ENCODE data around the gene UNC5C. TPM values are rescaled to one million over a fixed set of nuclear protein-coding genes. Genes with fewer than 3 reads are reported as not detected.

UNC5C gene
- total RNA-seq, 2 experiments from 2014 or later, result not detected

GRCh38 chr4:95355021-95355420, 193.8 kb downstream of the UNC5C start:
- Mint-ChIP-seq H3K9me3 (no peaks in the 10 kb centered on the region), H3K4me1 (ENCODE audit: low read depth) (no peaks in the 10 kb centered on the region), H3K4me3 (no peak overlapping the region), H3K27ac (no peak overlapping the region), H3K27me3 (no peaks in the 10 kb centered on the region), H3K36me3 (ENCODE audit: low read depth) (no peaks in the 10 kb centered on the region)
- Histone ChIP-seq H3K4me1 (ENCODE audit: insufficient read depth, low read length) (no peaks in the 10 kb centered on the region), H3K27me3 (ENCODE audit: control insufficient read depth in 1 of 2, insufficient read depth in 2 of 2, low read length in 2 of 2) (no peaks in the 10 kb centered on the region), H3K9me3 (ENCODE audit: control insufficient read depth in 1 of 2, insufficient read depth in 1 of 2, low read length in 2 of 2) (peaks cover 0 to 5% of the 10 kb centered on the region in 2 experiments), H3K36me3 (ENCODE audit: insufficient read depth, low read length) (no peaks in the 10 kb centered on the region), H3K4me3 (ENCODE audit: low read length) (no peak overlapping the region), H3K27ac (ENCODE audit: low read depth in 1 of 2, low read length in 2 of 2) (no peak overlapping the region)
- POLR2A ChIA-PET, result no interaction called here
- CTCF ChIA-PET, result no interaction called here
- ATAC-seq (ENCODE audit: poor library complexity), result no peak
- intact Hi-C loops (cut with DNase I, micrococcal nuclease), result no loop called here
- TF ChIP-seq CTCF (IDR thresholded peaks at IDR 0.05), result no peak
- no peak for DNase-seq

GRCh38 chr4:95348418-95348817, 200.4 kb downstream of the UNC5C start:
- Mint-ChIP-seq H3K4me1 (ENCODE audit: low read depth) (no peaks in the 10 kb centered on the region), H3K27ac (no peak overlapping the region), H3K27me3 (no peaks in the 10 kb centered on the region), H3K4me3 (no peak overlapping the region), H3K9me3 (peaks cover 20% of the 10 kb centered on the region), H3K36me3 (ENCODE audit: low read depth) (no peaks in the 10 kb centered on the region)
- no peak for TF ChIP-seq CTCF (IDR thresholded peaks at IDR 0.05)
- DNase-seq, result no peak
- ChIA-PET POLR2A (no interaction called here), CTCF (no interaction called here)
- no peaks in the 10 kb centered on the region for H3K4me1 ChIP-seq (ENCODE audit: insufficient read depth, low read length)
- H3K4me3 ChIP-seq (ENCODE audit: low read length), result no peak overlapping the region
- H3K27ac ChIP-seq (ENCODE audit: low read depth in 1 of 2, low read length in 2 of 2), result no peak overlapping the region
- ATAC-seq (ENCODE audit: poor library complexity), result no peak
- H3K36me3 ChIP-seq (ENCODE audit: insufficient read depth, low read length), result no peaks in the 10 kb centered on the region
- intact Hi-C loops (cut with DNase I, micrococcal nuclease), result no loop called here
- H3K9me3 ChIP-seq (ENCODE audit: control insufficient read depth in 1 of 2, insufficient read depth in 1 of 2, low read length in 2 of 2), result peaks cover 0 to 13% of the 10 kb centered on the region in 2 experiments
- H3K27me3 ChIP-seq (ENCODE audit: control insufficient read depth in 1 of 2, insufficient read depth in 2 of 2, low read length in 2 of 2), result no peaks in the 10 kb centered on the region

GRCh38 chr4:95343235-95343634, 205.5 kb downstream of the UNC5C start:
- Histone ChIP-seq H3K27ac (ENCODE audit: low read depth in 1 of 2, low read length in 2 of 2) (no peak overlapping the region), H3K27me3 (ENCODE audit: control insufficient read depth in 1 of 2, insufficient read depth in 2 of 2, low read length in 2 of 2) (no peaks in the 10 kb centered on the region), H3K4me1 (ENCODE audit: insufficient read depth, low read length) (no peaks in the 10 kb centered on the region), H3K4me3 (ENCODE audit: low read length) (no peak overlapping the region), H3K36me3 (ENCODE audit: insufficient read depth, low read length) (no peaks in the 10 kb centered on the region), H3K9me3 (ENCODE audit: control insufficient read depth in 1 of 2, insufficient read depth in 1 of 2, low read length in 2 of 2) (peaks cover 4 to 13% of the 10 kb centered on the region in 2 experiments)
- no peaks in the 10 kb centered on the region for H3K36me3 Mint-ChIP-seq (ENCODE audit: low read depth)
- no peaks in the 10 kb centered on the region for H3K27me3 Mint-ChIP-seq
- intact Hi-C loops (cut with DNase I, micrococcal nuclease), result no loop called here
- DNase-seq (no peak), ATAC-seq (ENCODE audit: poor library complexity) (no peak)
- H3K4me3 Mint-ChIP-seq, result no peak overlapping the region
- H3K4me1 Mint-ChIP-seq (ENCODE audit: low read depth), result no peaks in the 10 kb centered on the region
- CTCF ChIA-PET, result no interaction called here
- no peak for TF ChIP-seq CTCF (IDR thresholded peaks at IDR 0.05)
- no peak overlapping the region for H3K27ac Mint-ChIP-seq
- POLR2A ChIA-PET, result no interaction called here
- H3K9me3 Mint-ChIP-seq, result peaks cover 19% of the 10 kb centered on the region
